Ovary (tissue), 3 donors: ENCODE measurements around the gene CYS1.

Source experiments
- POLR2A ChIP-seq: fragments of 450-650 bp; IDR thresholded peaks from one replicate; pipeline ENCODE4 v1.6.1; 2017; ENCODE audit warnings: antibody characterized with exemption, mild to moderate bottlenecking, moderate library complexity
- TF ChIP-seq, protein P1 (sequence below), 3 donors: fragments of 450-650 bp in 2 of 3; fragments of 200-600 bp in 1 of 3; IDR thresholded peaks; one replicate each; pipeline versions ENCODE4 v1.5.1 to v1.8.0; 2016 to 2022; ENCODE audit warnings: antibody characterized with exemption in 3 of 3, mild to moderate bottlenecking in 1 of 3
- donor health status: DM: no; HTN: no; CAD: no.

DNA sequence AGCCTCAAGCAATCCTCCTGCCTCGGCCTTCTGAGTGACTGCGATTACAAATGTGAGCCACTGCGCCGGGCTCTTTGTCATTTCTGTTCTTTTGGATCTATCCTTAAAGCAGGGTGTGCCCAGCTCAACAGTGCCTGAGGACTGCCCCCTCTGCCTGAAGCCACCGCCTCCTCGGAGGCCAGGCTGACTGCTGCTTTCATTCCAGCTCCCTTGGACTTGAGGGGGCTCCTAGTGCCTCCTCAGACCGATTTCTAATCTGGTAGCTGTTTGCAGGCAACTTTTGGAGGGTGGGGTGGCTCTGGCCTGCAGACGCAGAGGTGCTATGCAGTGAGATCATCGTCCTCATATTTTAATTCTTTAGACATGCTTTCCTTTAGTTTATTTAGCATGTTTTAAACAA lies 72.8 kb downstream of the CYS1 start:
- TF ChIP-seq, protein P1, sequence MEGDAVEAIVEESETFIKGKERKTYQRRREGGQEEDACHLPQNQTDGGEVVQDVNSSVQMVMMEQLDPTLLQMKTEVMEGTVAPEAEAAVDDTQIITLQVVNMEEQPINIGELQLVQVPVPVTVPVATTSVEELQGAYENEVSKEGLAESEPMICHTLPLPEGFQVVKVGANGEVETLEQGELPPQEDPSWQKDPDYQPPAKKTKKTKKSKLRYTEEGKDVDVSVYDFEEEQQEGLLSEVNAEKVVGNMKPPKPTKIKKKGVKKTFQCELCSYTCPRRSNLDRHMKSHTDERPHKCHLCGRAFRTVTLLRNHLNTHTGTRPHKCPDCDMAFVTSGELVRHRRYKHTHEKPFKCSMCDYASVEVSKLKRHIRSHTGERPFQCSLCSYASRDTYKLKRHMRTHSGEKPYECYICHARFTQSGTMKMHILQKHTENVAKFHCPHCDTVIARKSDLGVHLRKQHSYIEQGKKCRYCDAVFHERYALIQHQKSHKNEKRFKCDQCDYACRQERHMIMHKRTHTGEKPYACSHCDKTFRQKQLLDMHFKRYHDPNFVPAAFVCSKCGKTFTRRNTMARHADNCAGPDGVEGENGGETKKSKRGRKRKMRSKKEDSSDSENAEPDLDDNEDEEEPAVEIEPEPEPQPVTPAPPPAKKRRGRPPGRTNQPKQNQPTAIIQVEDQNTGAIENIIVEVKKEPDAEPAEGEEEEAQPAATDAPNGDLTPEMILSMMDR (IDR thresholded peaks at IDR 0.05), result no peak
- no peak for TF ChIP-seq POLR2A
